Uterus (tissue), 2 donors: ENCODE measurements around the gene ATP13A3.

Experiments
- POLR2A ChIP-seq, 2 donors: fragments of 450-650 bp; IDR thresholded peaks; one replicate each; pipeline ENCODE4 v1.6.1; 2016; ENCODE audit warnings: antibody characterized with exemption in 2 of 2, mild to moderate bottlenecking in 1 of 2, moderate library complexity in 1 of 2
- TF ChIP-seq, protein P1 (sequence below), 4 experiments: fragments of 200-600 bp in 2 of 4; fragments of 450-650 bp in 2 of 4; sonication (generic) in 2 of 4; IDR thresholded peaks; one replicate each; pipeline ENCODE4 v1.5.1; 2016 to 2019; ENCODE audit warnings: antibody characterized with exemption in 4 of 4, mild to moderate bottlenecking in 2 of 4, moderate library complexity in 1 of 4

DNA sequence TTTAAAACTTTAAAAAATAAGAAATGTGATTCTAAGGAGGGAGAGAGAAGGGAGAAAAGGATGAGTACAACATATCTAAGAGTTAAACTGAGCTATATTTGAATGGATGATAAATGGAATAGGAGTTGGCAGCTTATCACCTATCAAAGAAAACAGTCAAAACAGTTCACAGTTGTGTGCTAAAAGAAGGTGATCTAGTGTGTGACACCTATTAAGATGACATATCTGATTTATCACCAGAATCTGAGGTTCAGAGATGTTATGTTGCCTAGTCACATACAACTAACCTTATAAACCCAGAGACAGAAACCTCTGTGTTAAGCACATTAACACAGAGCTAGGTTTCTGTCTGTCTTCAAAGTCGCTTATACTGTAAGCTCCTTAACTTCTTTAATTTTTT, 3.0 kb downstream of the ATP13A3 start:
- TF ChIP-seq, protein P1, sequence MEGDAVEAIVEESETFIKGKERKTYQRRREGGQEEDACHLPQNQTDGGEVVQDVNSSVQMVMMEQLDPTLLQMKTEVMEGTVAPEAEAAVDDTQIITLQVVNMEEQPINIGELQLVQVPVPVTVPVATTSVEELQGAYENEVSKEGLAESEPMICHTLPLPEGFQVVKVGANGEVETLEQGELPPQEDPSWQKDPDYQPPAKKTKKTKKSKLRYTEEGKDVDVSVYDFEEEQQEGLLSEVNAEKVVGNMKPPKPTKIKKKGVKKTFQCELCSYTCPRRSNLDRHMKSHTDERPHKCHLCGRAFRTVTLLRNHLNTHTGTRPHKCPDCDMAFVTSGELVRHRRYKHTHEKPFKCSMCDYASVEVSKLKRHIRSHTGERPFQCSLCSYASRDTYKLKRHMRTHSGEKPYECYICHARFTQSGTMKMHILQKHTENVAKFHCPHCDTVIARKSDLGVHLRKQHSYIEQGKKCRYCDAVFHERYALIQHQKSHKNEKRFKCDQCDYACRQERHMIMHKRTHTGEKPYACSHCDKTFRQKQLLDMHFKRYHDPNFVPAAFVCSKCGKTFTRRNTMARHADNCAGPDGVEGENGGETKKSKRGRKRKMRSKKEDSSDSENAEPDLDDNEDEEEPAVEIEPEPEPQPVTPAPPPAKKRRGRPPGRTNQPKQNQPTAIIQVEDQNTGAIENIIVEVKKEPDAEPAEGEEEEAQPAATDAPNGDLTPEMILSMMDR (IDR thresholded peaks at IDR 0.05), result no peak
- no peak for TF ChIP-seq POLR2A (IDR thresholded peaks at IDR 0.05)
